Retina (tissue), 1 donor: ENCODE results near the gene NGDN.
A peak's percentile ranks its signal among the peaks of the same experiment; 100 is the strongest.
"Not testable (repeated sequence)": the region's sequence is repeated elsewhere in the genome, so short reads cannot be mapped to it uniquely, and the experiment has no call there.

Source experiments
- DNase-seq: peaks from one replicate; pipeline ENCODE4 v3.0.0-alpha.2; 2016

The NGDN gene

DNA sequence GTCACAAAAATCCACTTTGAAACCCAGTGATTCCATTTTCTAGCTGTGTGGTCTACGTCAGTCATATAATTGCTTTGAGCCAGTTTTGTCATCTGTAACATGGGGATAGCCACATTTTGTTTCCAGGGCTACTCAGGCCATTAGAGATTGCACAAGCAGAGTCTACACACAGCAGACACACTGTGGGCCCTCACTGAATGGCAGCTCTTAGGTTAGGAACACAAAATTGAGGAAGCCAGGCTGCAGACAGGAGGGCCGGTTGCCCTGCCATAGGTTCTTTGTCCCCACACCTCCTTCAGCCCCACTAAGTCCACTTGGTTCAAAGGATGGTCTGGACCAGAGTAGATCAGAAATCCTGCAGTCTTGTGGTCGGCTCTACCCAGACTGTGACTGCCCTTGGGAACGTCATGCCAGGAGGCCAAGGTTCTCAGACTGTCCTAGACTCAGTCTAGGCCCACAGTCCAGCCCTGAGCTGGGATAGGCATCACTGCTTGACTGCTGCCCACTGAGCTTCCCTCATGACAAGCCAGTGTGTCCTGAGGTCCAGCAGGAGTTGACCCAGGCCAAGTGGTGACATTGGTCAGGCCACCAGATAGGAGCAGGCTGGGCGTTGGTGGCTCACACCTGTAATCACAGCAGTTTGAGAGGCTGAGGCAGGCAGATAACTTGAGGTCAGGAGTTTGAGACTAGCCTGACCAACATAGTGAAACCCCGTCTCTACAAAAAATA is 30.2 kb upstream of the NGDN start:
- DNase-seq = no peak

DNA sequence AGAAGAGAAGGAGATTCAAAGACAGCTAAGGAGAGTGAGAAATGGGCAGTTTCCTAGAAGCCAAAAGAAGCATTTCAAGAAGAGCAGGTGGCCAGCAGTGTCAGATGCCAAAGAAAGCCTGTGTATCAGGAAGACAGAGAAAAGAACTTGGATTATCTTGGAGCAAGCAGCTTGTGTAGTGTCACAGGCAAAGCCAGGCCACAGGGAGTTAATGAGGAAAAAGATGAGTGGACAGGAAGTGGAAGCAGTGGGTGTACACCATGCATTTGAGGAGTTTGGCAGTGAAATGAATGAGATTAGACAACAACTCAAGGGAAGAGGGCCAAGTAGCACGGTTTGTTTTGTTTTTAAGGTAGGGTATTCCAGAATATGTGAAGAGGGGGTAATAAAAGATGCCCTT is 28.4 kb upstream of the NGDN start:
- DNase-seq = no peak

DNA sequence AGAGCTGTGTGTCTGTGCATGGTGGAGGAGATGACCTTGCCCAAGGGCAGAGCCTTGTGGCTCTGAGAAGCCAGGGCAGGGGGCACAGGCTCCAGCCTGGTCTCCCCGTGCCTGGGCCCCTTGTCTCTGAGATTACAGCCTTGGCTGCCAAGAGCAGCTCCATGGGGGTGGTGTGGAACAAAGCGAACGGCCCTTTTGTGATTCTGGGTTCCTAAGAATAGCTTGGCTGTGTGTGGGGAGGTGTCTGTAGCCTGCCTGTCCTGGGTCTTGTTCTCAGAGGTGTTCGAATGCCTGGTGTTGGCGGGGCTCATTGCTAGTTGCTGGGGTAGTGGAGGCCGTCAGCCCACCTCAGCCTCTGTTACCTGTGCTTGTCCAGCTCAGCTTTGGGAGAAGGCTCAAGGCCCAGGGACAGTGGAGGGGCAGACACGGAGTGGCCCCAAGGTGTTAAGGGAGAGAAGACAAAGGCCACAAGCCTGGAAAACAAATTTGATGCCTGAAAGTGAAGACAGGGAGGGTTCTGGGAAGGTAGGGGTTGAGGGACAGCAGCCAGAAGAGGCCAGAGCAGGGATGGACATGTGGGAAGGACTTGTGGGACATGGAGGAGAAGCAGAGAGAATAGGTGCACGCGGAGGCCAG is 26.7 kb upstream of the NGDN start:
- no peak for DNase-seq

DNA sequence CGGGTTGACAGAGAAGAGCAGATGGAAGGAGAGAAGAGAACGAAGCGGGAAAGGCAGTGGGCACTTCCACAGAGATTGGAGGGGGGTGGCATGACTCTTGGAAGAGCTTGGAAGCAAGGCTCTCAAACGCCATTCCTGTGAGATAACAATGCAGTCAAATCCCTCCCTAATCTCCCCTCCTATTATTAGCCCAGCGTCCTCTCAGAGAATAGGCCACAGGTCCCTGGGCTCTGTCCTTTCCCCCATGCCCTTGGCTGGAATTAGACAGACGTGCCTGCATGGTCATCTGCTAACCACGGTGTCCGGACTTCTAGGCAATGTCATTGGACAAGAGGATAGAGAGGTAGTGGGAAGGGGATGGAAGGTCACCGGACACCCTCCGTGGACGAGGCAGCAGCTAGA is 26.1 kb upstream of the NGDN start:
- no peak for DNase-seq

DNA sequence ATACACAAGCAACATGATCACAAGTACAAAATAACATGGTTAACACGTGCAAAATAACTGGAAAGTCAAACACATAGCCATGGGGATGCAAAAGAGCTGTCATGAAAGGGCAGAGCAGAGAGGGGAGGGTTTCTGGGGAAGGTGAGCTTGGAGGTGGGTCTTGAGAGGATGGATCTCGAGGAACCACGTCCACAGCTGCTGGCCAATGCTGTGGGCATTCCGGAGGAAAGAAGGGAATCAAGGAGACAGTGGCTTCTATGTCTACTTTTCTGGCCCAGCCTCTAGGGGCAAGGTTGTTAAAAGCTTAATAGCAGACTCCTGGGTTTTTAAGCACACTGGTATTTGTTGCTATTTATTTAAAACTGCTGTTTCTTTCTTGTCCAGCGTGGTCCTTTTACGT is 25.6 kb upstream of the NGDN start:
- no peak for DNase-seq

GRCh38 chr14:23444314-23444713 is 25.2 kb upstream of the NGDN start:
- no peak for DNase-seq

DNA sequence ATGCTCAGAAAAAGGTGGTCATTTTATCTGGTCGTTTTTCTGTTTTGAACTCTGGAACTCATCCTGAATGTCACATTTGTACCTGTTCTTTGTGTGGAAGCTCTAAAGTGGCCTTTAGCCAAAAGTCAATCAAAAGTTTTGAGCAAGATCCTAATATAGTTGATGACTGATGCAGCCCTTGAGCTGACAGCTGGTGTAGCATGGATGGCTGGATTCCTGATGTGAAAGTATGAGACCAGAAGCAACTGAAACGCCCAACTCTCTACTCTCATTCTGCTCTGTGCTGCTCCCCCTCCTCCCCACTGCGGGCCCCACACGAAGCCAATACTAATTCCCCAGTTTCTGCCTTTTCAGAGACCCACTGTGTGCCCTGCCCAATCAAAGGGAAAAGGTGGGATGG is 23.7 kb upstream of the NGDN start:
- DNase-seq = peak; percentile 61

GRCh38 chr14:23446291-23446851 is 23.1 kb upstream of the NGDN start:
- no peak for DNase-seq

DNA sequence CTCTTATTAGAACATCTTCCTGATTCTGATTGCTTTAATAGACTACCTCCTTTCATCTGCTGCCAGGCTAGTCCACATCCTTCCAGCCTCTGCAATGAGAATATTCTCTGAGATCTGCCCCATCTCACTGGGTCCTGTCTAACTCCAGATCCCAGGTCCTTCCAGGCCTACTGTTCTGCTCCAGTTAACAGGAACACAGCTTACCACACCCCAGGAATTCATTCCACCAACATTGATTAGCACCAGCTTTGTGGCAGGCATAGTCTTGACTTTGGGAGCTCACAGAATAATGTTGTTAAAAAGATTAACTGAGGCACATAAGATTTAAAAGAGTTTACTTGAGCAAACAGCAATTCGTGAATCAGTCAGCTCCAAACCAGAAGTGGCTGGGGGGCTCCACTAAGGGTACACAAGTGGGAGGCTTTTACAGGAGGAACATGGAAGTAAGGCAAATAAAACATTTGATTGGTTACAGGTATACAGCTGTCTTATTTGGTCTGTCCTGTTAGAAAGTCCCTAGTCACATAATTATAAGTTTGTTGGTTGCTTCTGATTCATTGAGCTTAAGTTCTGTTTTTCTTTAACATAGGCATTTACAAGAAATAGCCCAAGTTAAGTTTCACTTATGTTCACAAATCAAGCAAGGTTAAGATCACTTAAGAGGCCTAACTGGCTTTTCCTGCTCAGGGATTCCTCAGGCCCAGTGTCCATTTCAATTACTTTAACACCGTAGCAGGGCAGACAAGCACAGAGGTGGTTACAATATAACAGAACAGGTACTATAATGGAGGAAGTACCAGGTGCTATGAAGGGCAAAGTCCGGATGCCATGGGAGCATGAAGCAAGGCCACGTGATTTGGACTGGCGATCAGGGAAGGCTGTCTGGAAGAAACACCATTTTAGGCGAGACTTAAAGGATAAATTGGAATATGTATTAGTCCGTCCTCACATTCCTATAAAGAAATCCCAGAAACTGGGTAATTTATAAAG is 21.8 kb upstream of the NGDN start:
- no peak for DNase-seq

DNA sequence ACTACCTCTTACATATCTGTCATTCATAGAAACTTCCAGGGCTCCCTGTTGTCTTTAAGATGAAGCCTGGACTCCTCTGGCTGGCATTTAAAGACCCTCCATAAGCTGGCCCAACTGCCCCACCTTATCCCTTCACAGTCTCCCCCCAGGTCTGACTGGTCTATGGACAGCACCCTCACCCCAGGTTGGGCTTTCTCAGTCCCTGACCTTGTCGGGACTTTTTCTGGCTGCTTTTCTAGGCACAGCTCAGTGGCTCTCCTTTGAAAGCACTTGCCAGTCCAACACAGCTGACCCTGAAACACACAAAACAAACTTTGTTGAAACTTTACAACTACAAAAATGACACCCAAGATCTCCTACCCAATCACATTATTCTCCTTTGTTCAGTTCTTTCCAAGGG is 20.2 kb upstream of the NGDN start:
- no peak for DNase-seq

GRCh38 chr14:23450379-23450778 is 19.1 kb upstream of the NGDN start:
- no peak for DNase-seq

DNA sequence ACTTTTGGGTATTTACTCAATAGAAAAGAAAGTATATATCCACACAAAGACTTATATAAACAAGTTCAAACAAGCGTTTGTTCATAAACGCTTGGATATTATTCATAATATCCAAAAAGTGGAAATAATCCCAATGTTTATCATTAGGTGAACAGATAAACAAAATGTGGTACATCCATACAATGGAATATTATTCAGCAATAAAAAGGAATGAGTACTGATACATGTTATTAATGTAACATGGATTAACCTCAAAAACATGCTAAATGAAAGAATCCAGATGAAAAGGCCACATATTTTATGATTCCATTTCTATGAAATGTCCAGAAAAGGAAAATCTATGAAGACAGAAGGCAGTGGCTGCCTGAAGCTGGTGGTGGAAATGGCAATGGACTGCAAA is 17.3 kb upstream of the NGDN start:
- DNase-seq = no peak

GRCh38 chr14:23454445-23454856 is 15.1 kb upstream of the NGDN start:
- no peak for DNase-seq

- not testable (repeated sequence) for DNase-seq
Measured at GRCh38 chr14:23456883-23457586, 12.5 kb upstream of the NGDN start.

- DNase-seq = no peak
Measured at GRCh38 chr14:23457587-23458445, 11.7 kb upstream of the NGDN start.

- DNase-seq = no peak
Measured at GRCh38 chr14:23460960-23461359, 8.5 kb upstream of the NGDN start.

- DNase-seq = no peak
Measured at GRCh38 chr14:23464700-23465099, 4.8 kb upstream of the NGDN start.

DNA sequence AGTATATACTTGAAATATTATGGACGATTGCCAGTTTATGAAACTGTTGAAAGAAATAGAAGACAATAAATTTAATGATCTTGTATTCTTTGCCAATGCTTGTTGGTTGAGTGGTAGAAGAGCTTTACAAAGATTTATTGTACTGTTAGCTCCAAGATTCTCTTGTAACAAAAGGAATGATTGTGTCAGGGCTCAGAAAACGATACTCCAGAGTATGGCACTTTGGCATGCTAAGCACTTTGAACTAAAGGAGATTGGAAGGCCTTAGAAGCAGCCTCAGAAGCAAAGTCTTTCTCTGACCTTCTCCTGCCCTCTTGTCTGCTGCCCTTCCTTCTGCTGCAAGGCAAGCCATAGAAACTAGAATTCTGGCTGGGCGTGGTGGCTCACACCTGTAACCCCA is 4.2 kb upstream of the NGDN start:
- no peak for DNase-seq

DNA sequence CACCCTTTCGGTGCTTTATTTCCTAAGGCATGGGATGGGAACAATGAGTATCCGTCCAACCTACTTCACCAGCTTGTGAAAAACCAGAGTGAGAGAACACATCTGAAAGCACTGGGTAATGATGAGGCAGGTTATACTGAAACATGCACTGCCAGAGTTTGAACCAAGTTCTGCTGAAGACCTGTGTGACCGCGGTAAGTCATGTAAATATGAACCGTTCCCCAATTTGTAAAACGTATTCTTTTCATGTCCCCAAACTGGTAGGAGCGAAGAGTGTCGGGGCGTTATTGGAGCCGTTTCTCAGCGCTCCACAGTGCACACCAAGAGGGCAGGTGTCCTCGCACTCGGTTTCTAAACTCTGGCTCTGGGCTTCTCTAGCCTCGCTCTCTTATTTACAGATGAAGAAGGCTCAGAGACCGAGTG is 788 bp upstream of the NGDN start:
- DNase-seq = no peak

DNA sequence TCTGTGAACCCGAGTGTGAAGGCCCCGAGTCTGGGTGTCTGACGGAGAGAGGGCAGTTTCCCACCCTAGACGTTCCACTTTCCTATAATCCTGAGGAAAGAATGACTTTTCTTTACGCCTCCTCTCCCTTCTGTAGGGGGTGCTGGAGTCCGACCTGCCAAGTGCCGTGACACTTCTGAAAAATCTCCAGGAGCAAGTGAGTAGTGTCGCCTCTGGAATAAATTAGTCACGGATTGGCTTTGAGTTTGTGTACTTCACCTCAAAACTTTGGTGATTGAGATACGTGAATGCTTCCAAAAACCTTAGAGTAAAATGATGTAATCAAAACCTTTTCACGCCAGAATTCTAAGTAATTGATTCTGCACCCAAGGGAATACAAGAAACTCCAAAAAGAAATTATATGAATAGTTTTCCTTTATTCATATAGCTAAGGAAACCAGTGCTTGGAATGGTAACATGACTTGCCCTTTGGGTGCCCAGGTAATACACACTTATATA is 452 bp downstream of the NGDN start:
- no peak for DNase-seq

- DNase-seq = no peak
Measured at GRCh38 chr14:23470947-23471346, 1.4 kb downstream of the NGDN start.
